PC-3 (cell line): ENCODE results near the gene CSTPP1. TPM values are rescaled to one million over a fixed set of nuclear protein-coding genes. Genes with fewer than 3 reads are reported as not detected.
A peak's percentile ranks its signal among the peaks of the same experiment; 100 is the strongest.
"Not testable (repeated sequence)": the region's sequence is repeated elsewhere in the genome, so short reads cannot be mapped to it uniquely, and the experiment has no call there.

Experiments
- ATAC-seq: fragments of 200-7000 bp; cut with Tn5 transposase; 2 replicates; pipeline ENCODE4 v1.9.1; 2020; ENCODE audit warnings: mild to moderate bottlenecking, moderate library complexity
- BruUV-seq: library from RNA; stranded (reverse); fragments of 400-500 nt; replicated peaks from 2 replicates; lab custom pipeline; 2021; lab: Mats Ljungman, UMichigan
- CTCF ChIA-PET: fragments of 300-600 bp; sonication (Branson Sonifier 250); formaldehyde crosslinking; loops from one replicate; lab custom pipeline; 2022; ENCODE audit warnings: antibody characterized with exemption; lab: Charles Lee
- POLR2A ChIA-PET: fragments of 300-600 bp; sonication (Branson Sonifier 250); formaldehyde crosslinking; loops from one replicate; lab custom pipeline; 2022; ENCODE audit warnings: antibody characterized with exemption; ENCODE audit not compliant: unreplicated experiment; lab: Charles Lee
- DNase-seq: peaks from one replicate; pipeline ENCODE4 v3.0.0-alpha.2; 2015
- H2AFZ ChIP-seq: fragments of 300-600 bp; sonication (generic); 2 replicates; pipeline ENCODE4 v1.6.0; 2016; ENCODE audit warnings: antibody characterized with exemption, low read length
- H3F3A ChIP-seq: fragments of 300-600 bp; sonication (generic); one replicate; pipeline ENCODE4 v1.6.0; 2017; ENCODE audit warnings: antibody characterized with exemption, low read length, control low read depth, mild to moderate bottlenecking; ENCODE audit not compliant: unreplicated experiment
- H3K27ac ChIP-seq: fragments of 300-600 bp; sonication (generic); 2 replicates; pipeline ENCODE4 v1.5.1; 2016; ENCODE audit warnings: mild to moderate bottlenecking, low read length
- H3K27me3 ChIP-seq: fragments of 300-600 bp; sonication (generic); 2 replicates; pipeline ENCODE4 v1.6.1; 2016; ENCODE audit warnings: low read length, mixed read lengths
- H3K36me3 ChIP-seq: fragments of 300-600 bp; sonication (generic); 2 replicates; pipeline ENCODE4 v1.6.1; 2016; ENCODE audit warnings: low read depth, mixed run types, low read length, mixed read lengths
- H3K4me1 ChIP-seq: fragments of 300-600 bp; sonication (generic); 2 replicates; pipeline ENCODE4 v1.5.1; 2016; ENCODE audit warnings: low read length; ENCODE audit not compliant: insufficient read depth
- H3K4me2 ChIP-seq: fragments of 300-600 bp; sonication (generic); 2 replicates; pipeline ENCODE4 v1.6.0; 2016; ENCODE audit warnings: low read length
- H3K4me3 ChIP-seq: fragments of 300-600 bp; sonication (generic); 2 replicates; pipeline ENCODE4 v1.5.1; 2016; ENCODE audit warnings: mild to moderate bottlenecking, low read length, mixed read lengths
- H3K79me2 ChIP-seq: fragments of 300-600 bp; sonication (generic); 2 replicates; pipeline ENCODE4 v1.6.1; 2017; ENCODE audit warnings: low read length, mixed read lengths
- H3K9ac ChIP-seq: fragments of 300-600 bp; sonication (generic); 2 replicates; pipeline ENCODE4 v1.6.0; 2016; ENCODE audit warnings: mild to moderate bottlenecking, low read length
- H3K9me2 ChIP-seq: fragments of 300-600 bp; sonication (generic); replicated peaks from 2 replicates; pipeline ENCODE4 v1.6.1; 2016; ENCODE audit warnings: mixed run types, low read length, mixed read lengths
- H3K9me3 ChIP-seq: fragments of 300-600 bp; sonication (generic); 2 replicates; pipeline ENCODE4 v1.6.1; 2016; ENCODE audit warnings: low read length, mixed read lengths
- H4K20me1 ChIP-seq: fragments of 300-600 bp; sonication (generic); 2 replicates; pipeline ENCODE4 v1.6.1; 2016; ENCODE audit warnings: low read length, mixed read lengths
- EZH2 ChIP-seq: fragments of 300-600 bp; sonication (generic); IDR thresholded peaks from one replicate; pipeline ENCODE4 v1.6.1; 2017; ENCODE audit warnings: antibody characterized with exemption, mild to moderate bottlenecking, low read length; ENCODE audit not compliant: unreplicated experiment
- EZH2phosphoT487 ChIP-seq: fragments of 300-600 bp; sonication (generic); IDR thresholded peaks from 2 replicates; pipeline ENCODE4 v1.6.1; 2018; ENCODE audit warnings: mild to moderate bottlenecking, antibody characterized with exemption, low read length, borderline replicate concordance
- intact Hi-C: fragments of 100-400 bp; cut with micrococcal nuclease; formaldehyde crosslinking; loops from 2 replicates; pipeline ENCODE4 v1.9.0; 2023
- total RNA-seq: library from RNA; depleted of rRNA; stranded (reverse); fragments of >200 nt; gene quantifications from 2 replicates; pipeline ENCODE4 v1.2.3, GENCODE V29; 2014
- TF ChIP-seq, protein P1 (sequence below): fragments of 300-600 bp; sonication (generic); conservative IDR thresholded peaks from 2 replicates; pipeline ENCODE4 v1.5.1; 2017; ENCODE audit warnings: antibody characterized with exemption, low read depth, mild to moderate bottlenecking, low read length

CSTPP1 gene
- total RNA-seq, 1 experiment from 2014 or later, result 21.7 TPM

DNA sequence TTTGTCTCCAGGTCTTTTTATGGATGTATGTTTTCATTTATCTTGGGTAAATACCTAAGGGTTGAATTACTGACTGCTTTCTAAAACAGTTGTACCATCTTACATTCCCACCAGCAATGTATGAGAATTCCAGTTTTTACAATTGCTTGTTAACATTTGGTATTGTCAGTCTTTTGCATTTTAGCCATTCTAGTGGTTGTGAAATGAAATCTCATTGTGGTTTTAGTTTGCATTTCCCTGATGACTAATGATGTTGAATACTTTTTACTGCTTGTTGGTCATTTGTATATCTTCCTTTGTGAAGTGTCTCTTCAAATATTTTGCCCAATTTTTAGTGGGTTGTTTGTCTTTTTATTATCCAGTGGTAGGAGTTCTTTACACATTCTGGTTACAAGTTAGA lies 147.4 kb downstream of the CSTPP1 start:
- DNase-seq, result peak; percentile 73
- no peak overlapping the region for H3K9ac ChIP-seq
- ChIA-PET POLR2A (no interaction called here), CTCF (no interaction called here)
- no peaks in the 10 kb centered on the region for H3K79me2 ChIP-seq
- no peaks in the 10 kb centered on the region for H3F3A ChIP-seq
- no peaks in the 10 kb centered on the region for H3K9me3 ChIP-seq
- H3K9me2 ChIP-seq, result no peaks in the 10 kb centered on the region
- no peaks in the 10 kb centered on the region for H3K27me3 ChIP-seq
- peak overlapping the region; percentile 40 for H3K27ac ChIP-seq
- H2AFZ ChIP-seq, result no peak overlapping the region
- peaks cover 6% of the 10 kb centered on the region for H3K4me1 ChIP-seq
- intact Hi-C loops, result no loop called here
- H3K36me3 ChIP-seq, result no peaks in the 10 kb centered on the region
- no TSS peak for BruUV-seq
- ATAC-seq, result peak; percentile 97
- TF ChIP-seq EZH2phosphoT487 (no peak), EZH2 (no peak)
- TF ChIP-seq, protein P1, sequence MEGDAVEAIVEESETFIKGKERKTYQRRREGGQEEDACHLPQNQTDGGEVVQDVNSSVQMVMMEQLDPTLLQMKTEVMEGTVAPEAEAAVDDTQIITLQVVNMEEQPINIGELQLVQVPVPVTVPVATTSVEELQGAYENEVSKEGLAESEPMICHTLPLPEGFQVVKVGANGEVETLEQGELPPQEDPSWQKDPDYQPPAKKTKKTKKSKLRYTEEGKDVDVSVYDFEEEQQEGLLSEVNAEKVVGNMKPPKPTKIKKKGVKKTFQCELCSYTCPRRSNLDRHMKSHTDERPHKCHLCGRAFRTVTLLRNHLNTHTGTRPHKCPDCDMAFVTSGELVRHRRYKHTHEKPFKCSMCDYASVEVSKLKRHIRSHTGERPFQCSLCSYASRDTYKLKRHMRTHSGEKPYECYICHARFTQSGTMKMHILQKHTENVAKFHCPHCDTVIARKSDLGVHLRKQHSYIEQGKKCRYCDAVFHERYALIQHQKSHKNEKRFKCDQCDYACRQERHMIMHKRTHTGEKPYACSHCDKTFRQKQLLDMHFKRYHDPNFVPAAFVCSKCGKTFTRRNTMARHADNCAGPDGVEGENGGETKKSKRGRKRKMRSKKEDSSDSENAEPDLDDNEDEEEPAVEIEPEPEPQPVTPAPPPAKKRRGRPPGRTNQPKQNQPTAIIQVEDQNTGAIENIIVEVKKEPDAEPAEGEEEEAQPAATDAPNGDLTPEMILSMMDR, result no peak
- H3K4me2 ChIP-seq, result no peak overlapping the region; the same call in 1 of the 2 replicates
- H4K20me1 ChIP-seq, result no peaks in the 10 kb centered on the region
- H3K4me3 ChIP-seq, result no peak overlapping the region

DNA sequence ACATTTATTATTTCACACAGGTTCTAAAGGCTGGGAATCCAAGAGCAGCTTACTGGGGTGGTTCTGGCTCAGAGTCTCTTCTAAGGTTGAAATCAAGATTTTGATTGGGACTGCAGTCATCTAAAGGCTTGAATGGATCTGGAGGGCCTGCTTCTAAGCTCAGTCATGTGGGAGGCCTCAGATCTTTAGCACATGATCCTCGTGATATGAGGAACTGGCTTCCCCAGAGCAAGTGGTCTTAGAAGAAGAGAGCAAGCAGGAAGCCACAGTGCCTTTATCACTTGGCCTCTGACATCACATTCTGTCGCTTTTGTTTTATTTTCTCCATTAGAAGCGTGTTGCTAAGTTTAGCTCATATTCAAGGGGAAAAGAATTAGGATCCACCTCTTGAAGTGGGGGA lies 151.2 kb downstream of the CSTPP1 start:
- no peaks in the 10 kb centered on the region for H4K20me1 ChIP-seq
- no peaks in the 10 kb centered on the region for H3K9me2 ChIP-seq
- H3K9me3 ChIP-seq, result no peaks in the 10 kb centered on the region
- H3K79me2 ChIP-seq, result no peaks in the 10 kb centered on the region
- no peak for TF ChIP-seq EZH2
- TF ChIP-seq, protein P1, result no peak
- no peak for TF ChIP-seq EZH2phosphoT487
- H3K36me3 ChIP-seq, result no peaks in the 10 kb centered on the region
- H2AFZ ChIP-seq, result no peak overlapping the region
- ATAC-seq, result no peak
- H3K4me3 ChIP-seq, result no peak overlapping the region
- H3K4me1 ChIP-seq, result peaks cover 6% of the 10 kb centered on the region
- intact Hi-C loops, result no loop called here
- ChIA-PET POLR2A (no interaction called here), CTCF (no interaction called here)
- no peak overlapping the region for H3K4me2 ChIP-seq
- no peak overlapping the region for H3K9ac ChIP-seq
- H3K27me3 ChIP-seq, result no peaks in the 10 kb centered on the region
- no peaks in the 10 kb centered on the region for H3F3A ChIP-seq
- no peak for DNase-seq
- no peak overlapping the region for H3K27ac ChIP-seq
- BruUV-seq, result no TSS peak

DNA sequence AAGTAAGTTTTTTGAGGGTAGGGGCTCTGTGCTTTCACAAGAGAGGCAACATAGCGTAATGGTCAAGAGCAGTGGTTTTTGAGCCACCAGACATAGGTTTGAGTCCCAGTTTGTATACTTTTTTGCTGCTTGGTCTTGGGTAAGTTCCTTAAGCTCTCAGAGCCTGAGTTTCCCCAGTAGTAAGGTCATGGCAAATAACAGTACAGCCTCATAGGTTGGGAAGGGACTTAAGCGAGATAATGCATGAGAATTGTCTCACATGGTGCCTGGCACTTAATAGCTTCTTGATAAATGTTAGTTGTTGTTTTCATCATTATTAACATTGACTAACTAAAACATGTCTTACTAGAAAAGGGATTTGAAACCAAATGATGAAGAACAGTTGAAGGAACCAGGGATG lies 157.0 kb downstream of the CSTPP1 start:
- BruUV-seq, result no TSS peak
- no peak for ATAC-seq
- no peak overlapping the region for H2AFZ ChIP-seq
- POLR2A ChIA-PET, result no interaction called here
- H3F3A ChIP-seq, result no peaks in the 10 kb centered on the region
- H3K27ac ChIP-seq, result no peak overlapping the region
- no peaks in the 10 kb centered on the region for H3K36me3 ChIP-seq
- H3K4me3 ChIP-seq, result no peak overlapping the region
- intact Hi-C loops, result no loop called here
- no peaks in the 10 kb centered on the region for H3K9me2 ChIP-seq
- no peak overlapping the region for H3K4me2 ChIP-seq
- CTCF ChIA-PET, result no interaction called here
- H4K20me1 ChIP-seq, result no peaks in the 10 kb centered on the region
- no peak for DNase-seq
- H3K79me2 ChIP-seq, result no peaks in the 10 kb centered on the region
- H3K9ac ChIP-seq, result no peak overlapping the region
- H3K27me3 ChIP-seq, result no peaks in the 10 kb centered on the region
- H3K4me1 ChIP-seq, result no peaks in the 10 kb centered on the region
- TF ChIP-seq EZH2 (no peak), EZH2phosphoT487 (no peak)
- TF ChIP-seq, protein P1, result no peak
- no peaks in the 10 kb centered on the region for H3K9me3 ChIP-seq

DNA sequence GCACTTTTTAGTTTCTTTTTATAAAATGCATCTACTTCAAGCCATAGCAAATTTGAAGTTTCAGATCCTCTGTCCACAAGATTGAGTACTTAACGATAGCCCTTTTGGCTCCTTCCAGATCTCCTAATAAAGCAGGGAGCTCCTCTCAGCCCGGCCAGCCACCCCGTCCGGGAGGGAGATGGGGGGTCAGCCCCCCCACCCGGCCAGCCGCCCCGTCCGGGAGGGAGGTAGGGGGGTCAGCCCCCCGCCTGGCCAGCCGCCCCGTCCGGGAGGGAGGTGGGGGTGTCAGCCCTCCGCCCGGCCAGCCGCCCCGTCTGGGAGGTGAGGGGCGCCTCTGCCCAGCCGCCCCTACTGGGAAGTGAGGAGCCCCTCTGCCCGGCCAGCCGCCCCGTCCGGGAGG lies 160.3 kb downstream of the CSTPP1 start:
- DNase-seq, H3K36me3 ChIP-seq, ATAC-seq, intact Hi-C loops, H3K4me2 ChIP-seq, H3K9ac ChIP-seq, POLR2A ChIA-PET, BruUV-seq, H3K27me3 ChIP-seq, H2AFZ ChIP-seq, H3K9me2 ChIP-seq, H3K27ac ChIP-seq, H3K9me3 ChIP-seq, H3F3A ChIP-seq, H4K20me1 ChIP-seq, H3K4me1 ChIP-seq, H3K4me3 ChIP-seq, CTCF ChIA-PET, H3K79me2 ChIP-seq: not testable (repeated sequence)
